K562 (cell line): ENCODE data around the gene TFB2M. TPM values are rescaled to one million over a fixed set of nuclear protein-coding genes. Genes with fewer than 3 reads are reported as not detected.
A peak's percentile ranks its signal among the peaks of the same experiment; 100 is the strongest.

Source experiments
- ATF7 ChIP-seq: fragments of 450-650 bp; IDR thresholded peaks from 2 replicates; pipeline ENCODE4 v1.7.1; 2014; ENCODE audit warnings: mild to moderate bottlenecking, moderate library complexity
- ELF2 ChIP-seq: fragments of 250-450 bp; sonication (Bioruptor Pico); IDR thresholded peaks from 2 replicates; pipeline ENCODE4 v1.5.0; 2021; ENCODE audit warnings: mild to moderate bottlenecking
- FOXP1 ChIP-seq: sonication (generic); formaldehyde crosslinking; IDR thresholded peaks from 2 replicates; pipeline ENCODE4 v1.8.0; 2022; ENCODE audit warnings: mild to moderate bottlenecking, missing genetic modification reagents
- GABPB2 ChIP-seq: fragments of 250-450 bp; sonication (Bioruptor Pico); conservative IDR thresholded peaks from 2 replicates; pipeline ENCODE4 v1.5.1; 2021; ENCODE audit warnings: mild to moderate bottlenecking
- MCM5 ChIP-seq: fragments of 450-650 bp; IDR thresholded peaks from 2 replicates; pipeline ENCODE4 v1.6.1; 2016; ENCODE audit warnings: low read depth
- PTBP1 ChIP-seq: fragments of 200-400 bp; formaldehyde crosslinking; IDR thresholded peaks from 2 replicates; pipeline ENCODE4 v1.6.1; 2017; ENCODE audit warnings: low read depth, low read length
- RBM34 ChIP-seq: fragments of 200-400 bp; formaldehyde crosslinking; IDR thresholded peaks from 2 replicates; pipeline ENCODE4 v1.6.1; 2018; ENCODE audit warnings: low read length, borderline replicate concordance; ENCODE audit not compliant: insufficient read depth
- SETDB1 ChIP-seq: IDR thresholded peaks from one replicate; pipeline ENCODE4 v1.6.1; 2012; ENCODE audit warnings: low read length, control low read depth, inconsistent platforms
- TOE1 ChIP-seq, 2 experiments: fragments of 450-650 bp in 1 of 2; sonication (generic) in 1 of 2; formaldehyde crosslinking in 1 of 2; IDR thresholded peaks; 2 replicates each; pipeline versions ENCODE4 v1.7.1 to v1.8.0; 2016 to 2022; ENCODE audit warnings: borderline replicate concordance in 2 of 2, mild to moderate bottlenecking in 2 of 2, antibody characterized with exemption in 1 of 2, inconsistent platforms in 1 of 2, low read depth in 1 of 2, missing genetic modification reagents in 1 of 2, moderate library complexity in 1 of 2
- ZBTB7A ChIP-seq: IDR thresholded peaks from 2 replicates; pipeline ENCODE4 v1.6.1; 2011; ENCODE audit warnings: low read depth, mild to moderate bottlenecking, low read length, moderate library complexity, borderline replicate concordance; ENCODE audit not compliant: control insufficient read depth
- ZKSCAN8 ChIP-seq: fragments of 200-800 bp; sonication (Bioruptor generic); IDR thresholded peaks from 2 replicates; pipeline ENCODE4 v1.6.1; 2016; ENCODE audit warnings: missing genetic modification characterization, missing compliant biosample characterization
- ZNF75A ChIP-seq: fragments of 450-650 bp; formaldehyde crosslinking; IDR thresholded peaks from 2 replicates; pipeline ENCODE4 v1.4.0; 2020; ENCODE audit warnings: mild to moderate bottlenecking
- ZNF77 ChIP-seq: fragments of 250-450 bp; sonication (Bioruptor Pico); IDR thresholded peaks from 2 replicates; pipeline ENCODE4 v1.5.0; 2020
- ZSCAN29 ChIP-seq: fragments of 450-650 bp; IDR thresholded peaks from 2 replicates; pipeline ENCODE4 v1.6.1; 2017
- polyA plus RNA-seq, 8 experiments: library from polyadenylated mRNA; depleted of rRNA in 4 of 8; stranded (reverse) in 5 of 8; unstranded in 3 of 8; fragments of >200 nt; fragmentation: Nextera tagmentation in 2 of 8; fragmentation: Illumina TruSeq in 1 of 8; extraction: Ambion mirVana in 2 of 8; extraction: Trizol in 1 of 8; gene quantifications; 2 replicates each; pipeline versions ENCODE4 v1.2.1 to v1.2.3, GENCODE V29; 2011 to 2014; ENCODE audit warnings: inconsistent platforms in 1 of 8, missing spikeins in 1 of 8
- total RNA-seq, 7 experiments: library from RNA; depleted of rRNA in 6 of 7; stranded (reverse); fragments of >200 nt in 6 of 7; fragmentation: Illumina TruSeq in 2 of 7; extraction: Trizol in 2 of 7; gene quantifications; 2 replicates each; pipeline versions ENCODE4 v1.2.1 to v1.2.3, GENCODE V29; 2011 to 2021; ENCODE audit warnings: low replicate concordance in 1 of 7
- TF ChIP-seq, protein P1 (sequence below): IDR thresholded peaks from 2 replicates; pipeline ENCODE4 v1.6.1; 2014; ENCODE audit warnings: antibody characterized with exemption
- TF ChIP-seq, protein P2 (sequence below): IDR thresholded peaks from 2 replicates; pipeline ENCODE4 v1.6.1; 2016; ENCODE audit warnings: missing genetic modification characterization, missing compliant biosample characterization
- TF ChIP-seq, protein P3 (sequence below): fragments of 450-650 bp; IDR thresholded peaks from 2 replicates; pipeline ENCODE4 v1.6.1; 2016; ENCODE audit warnings: borderline replicate concordance
- TF ChIP-seq, protein P4 (sequence below): fragments of 450-650 bp; formaldehyde crosslinking; IDR thresholded peaks from 2 replicates; pipeline ENCODE4 v1.4.0; 2022; ENCODE audit warnings: missing genetic modification characterization
- TF ChIP-seq, protein P5 (sequence below): sonication (generic); IDR thresholded peaks from 2 replicates; pipeline ENCODE4 v1.6.1; 2016

The TFB2M gene
- total and polyA plus RNA-seq, 9 of the 15 experiments (the other 6 are each of a cell fraction or from before 2014, with no cell fraction given): 55.1 to 162 (median 70.6) TPM

GRCh38 chr1:246506674-246507481 is 59.2 kb downstream of the TFB2M start, which contains the start of gene SMYD3 (continued):
- TF ChIP-seq SETDB1: no peak
- no peak for TF ChIP-seq ELF2 (CRISPR knock-in tag)
- no peak for TF ChIP-seq FOXP1 (CRISPR knock-in tag)
- TF ChIP-seq, protein P1, sequence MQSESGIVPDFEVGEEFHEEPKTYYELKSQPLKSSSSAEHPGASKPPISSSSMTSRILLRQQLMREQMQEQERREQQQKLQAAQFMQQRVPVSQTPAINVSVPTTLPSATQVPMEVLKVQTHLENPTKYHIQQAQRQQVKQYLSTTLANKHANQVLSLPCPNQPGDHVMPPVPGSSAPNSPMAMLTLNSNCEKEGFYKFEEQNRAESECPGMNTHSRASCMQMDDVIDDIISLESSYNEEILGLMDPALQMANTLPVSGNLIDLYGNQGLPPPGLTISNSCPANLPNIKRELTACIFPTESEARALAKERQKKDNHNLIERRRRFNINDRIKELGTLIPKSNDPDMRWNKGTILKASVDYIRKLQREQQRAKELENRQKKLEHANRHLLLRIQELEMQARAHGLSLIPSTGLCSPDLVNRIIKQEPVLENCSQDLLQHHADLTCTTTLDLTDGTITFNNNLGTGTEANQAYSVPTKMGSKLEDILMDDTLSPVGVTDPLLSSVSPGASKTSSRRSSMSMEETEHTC: no peak
- no peak; the same call in 1 of the 2 replicates for TF ChIP-seq ATF7
- TF ChIP-seq PTBP1: no peak
- TF ChIP-seq GABPB2 (CRISPR knock-in tag): no peak
- TF ChIP-seq, protein P2, sequence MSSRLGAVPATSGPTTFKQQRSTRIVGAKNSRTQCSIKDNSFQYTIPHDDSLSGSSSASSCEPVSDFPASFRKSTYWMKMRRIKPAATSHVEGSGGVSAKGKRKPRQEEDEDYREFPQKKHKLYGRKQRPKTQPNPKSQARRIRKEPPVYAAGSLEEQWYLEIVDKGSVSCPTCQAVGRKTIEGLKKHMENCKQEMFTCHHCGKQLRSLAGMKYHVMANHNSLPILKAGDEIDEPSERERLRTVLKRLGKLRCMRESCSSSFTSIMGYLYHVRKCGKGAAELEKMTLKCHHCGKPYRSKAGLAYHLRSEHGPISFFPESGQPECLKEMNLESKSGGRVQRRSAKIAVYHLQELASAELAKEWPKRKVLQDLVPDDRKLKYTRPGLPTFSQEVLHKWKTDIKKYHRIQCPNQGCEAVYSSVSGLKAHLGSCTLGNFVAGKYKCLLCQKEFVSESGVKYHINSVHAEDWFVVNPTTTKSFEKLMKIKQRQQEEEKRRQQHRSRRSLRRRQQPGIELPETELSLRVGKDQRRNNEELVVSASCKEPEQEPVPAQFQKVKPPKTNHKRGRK (tag): no peak
- TF ChIP-seq ZKSCAN8 (CRISPR knock-in tag): no peak
- no peak for TF ChIP-seq MCM5
- TF ChIP-seq ZNF75A (CRISPR knock-in tag): no peak
- TF ChIP-seq, protein P3, sequence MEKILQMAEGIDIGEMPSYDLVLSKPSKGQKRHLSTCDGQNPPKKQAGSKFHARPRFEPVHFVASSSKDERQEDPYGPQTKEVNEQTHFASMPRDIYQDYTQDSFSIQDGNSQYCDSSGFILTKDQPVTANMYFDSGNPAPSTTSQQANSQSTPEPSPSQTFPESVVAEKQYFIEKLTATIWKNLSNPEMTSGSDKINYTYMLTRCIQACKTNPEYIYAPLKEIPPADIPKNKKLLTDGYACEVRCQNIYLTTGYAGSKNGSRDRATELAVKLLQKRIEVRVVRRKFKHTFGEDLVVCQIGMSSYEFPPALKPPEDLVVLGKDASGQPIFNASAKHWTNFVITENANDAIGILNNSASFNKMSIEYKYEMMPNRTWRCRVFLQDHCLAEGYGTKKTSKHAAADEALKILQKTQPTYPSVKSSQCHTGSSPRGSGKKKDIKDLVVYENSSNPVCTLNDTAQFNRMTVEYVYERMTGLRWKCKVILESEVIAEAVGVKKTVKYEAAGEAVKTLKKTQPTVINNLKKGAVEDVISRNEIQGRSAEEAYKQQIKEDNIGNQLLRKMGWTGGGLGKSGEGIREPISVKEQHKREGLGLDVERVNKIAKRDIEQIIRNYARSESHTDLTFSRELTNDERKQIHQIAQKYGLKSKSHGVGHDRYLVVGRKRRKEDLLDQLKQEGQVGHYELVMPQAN: no peak
- TF ChIP-seq ZSCAN29: peak; percentile 47; the same call in 1 of the 2 replicates
- no peak for TF ChIP-seq ZNF77 (CRISPR knock-in tag)
- TF ChIP-seq, protein P4, sequence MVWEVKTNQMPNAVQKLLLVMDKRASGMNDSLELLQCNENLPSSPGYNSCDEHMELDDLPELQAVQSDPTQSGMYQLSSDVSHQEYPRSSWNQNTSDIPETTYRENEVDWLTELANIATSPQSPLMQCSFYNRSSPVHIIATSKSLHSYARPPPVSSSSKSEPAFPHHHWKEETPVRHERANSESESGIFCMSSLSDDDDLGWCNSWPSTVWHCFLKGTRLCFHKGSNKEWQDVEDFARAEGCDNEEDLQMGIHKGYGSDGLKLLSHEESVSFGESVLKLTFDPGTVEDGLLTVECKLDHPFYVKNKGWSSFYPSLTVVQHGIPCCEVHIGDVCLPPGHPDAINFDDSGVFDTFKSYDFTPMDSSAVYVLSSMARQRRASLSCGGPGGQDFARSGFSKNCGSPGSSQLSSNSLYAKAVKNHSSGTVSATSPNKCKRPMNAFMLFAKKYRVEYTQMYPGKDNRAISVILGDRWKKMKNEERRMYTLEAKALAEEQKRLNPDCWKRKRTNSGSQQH (CRISPR knock-in tag): no peak
- TF ChIP-seq, protein P5, sequence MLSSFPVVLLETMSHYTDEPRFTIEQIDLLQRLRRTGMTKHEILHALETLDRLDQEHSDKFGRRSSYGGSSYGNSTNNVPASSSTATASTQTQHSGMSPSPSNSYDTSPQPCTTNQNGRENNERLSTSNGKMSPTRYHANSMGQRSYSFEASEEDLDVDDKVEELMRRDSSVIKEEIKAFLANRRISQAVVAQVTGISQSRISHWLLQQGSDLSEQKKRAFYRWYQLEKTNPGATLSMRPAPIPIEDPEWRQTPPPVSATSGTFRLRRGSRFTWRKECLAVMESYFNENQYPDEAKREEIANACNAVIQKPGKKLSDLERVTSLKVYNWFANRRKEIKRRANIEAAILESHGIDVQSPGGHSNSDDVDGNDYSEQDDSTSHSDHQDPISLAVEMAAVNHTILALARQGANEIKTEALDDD: no peak
- TF ChIP-seq RBM34: no peak
- TF ChIP-seq ZBTB7A: no peak; the same call in none of the 2 replicates
- no peak for TF ChIP-seq TOE1 (IDR thresholded peaks at IDR 0.05; ENCODE audit: borderline replicate concordance)
- no peak for TF ChIP-seq TOE1 (CRISPR knock-in tag; IDR thresholded peaks at IDR 0.05; ENCODE audit: borderline replicate concordance, low read depth)
